Activated CD8-positive, alpha-beta memory T cell treated with anti-CD3 and anti-CD28 coated beads for 4 hours (primary cell): ENCODE data around the gene NOL4L.

Experiments
- DNase-seq, 2 donors: peaks; one replicate each; pipeline ENCODE4 v3.0.0-alpha.2; 2020; ENCODE audit warnings: low read depth in 2 of 2

Gene NOL4L

DNA sequence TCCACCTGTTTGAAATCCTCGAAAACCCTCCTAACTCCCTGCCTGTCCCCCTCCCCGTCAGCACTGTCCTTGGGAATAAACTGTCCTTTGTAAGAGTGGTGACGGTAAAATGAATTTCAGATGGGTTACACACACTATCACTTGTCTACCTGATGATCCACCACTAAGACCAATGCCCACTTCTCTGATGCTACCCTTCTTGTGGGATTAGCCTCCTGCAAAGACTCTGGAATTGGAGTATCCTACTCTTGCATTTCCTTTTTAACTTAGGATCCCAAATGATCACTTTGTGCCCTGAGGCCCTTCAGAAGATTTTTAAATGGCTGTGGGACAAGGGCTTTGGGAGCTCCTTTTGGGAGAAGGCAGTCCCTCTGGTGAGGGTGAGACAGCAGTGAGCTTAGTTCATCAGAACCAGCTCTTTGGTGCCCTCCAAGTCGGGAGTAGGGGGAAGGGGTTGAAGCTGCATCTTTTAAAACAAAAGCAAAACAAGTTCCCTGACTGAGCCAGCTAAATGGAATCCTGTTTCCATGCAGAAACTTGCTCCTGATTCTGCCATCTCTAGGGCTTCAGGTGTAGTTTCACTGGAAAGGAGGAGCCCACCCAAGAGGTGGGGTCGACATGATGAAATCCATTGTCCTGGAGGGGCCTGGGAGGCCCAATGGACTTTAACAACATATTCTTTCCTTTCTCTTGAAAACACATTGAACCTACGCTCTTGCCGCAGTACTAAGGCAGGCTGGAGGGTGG, 140.5 kb downstream of the NOL4L start:
- no peak for DNase-seq

DNA sequence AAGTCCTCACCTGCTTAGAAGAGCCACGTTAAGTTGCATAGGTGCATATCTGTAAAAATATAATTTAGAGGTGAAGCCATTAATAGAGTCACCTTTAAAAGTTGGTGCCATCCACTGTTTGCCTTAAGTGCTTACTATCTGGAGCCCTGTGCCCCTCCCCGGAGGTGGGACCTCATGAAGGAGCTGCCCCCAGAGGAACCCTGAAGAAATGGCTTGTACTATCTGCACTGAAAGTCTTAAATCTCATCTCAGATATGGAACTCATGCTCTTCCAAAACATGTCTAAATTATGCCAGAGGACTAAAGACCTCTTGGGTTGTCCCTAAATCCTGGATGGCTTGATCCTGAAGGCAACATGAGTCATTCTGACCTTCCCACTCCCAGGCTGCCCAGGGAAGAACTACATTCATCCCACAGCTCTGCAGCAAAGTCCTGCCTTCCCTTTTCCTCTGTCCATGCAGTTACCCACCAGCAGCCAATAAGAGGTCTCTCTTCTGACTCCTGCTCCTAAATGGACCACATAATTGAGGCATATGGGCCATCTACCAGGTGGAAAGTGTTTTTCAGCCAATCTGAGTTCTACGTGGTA, 141.7 kb downstream of the NOL4L start:
- no peak for DNase-seq

DNA sequence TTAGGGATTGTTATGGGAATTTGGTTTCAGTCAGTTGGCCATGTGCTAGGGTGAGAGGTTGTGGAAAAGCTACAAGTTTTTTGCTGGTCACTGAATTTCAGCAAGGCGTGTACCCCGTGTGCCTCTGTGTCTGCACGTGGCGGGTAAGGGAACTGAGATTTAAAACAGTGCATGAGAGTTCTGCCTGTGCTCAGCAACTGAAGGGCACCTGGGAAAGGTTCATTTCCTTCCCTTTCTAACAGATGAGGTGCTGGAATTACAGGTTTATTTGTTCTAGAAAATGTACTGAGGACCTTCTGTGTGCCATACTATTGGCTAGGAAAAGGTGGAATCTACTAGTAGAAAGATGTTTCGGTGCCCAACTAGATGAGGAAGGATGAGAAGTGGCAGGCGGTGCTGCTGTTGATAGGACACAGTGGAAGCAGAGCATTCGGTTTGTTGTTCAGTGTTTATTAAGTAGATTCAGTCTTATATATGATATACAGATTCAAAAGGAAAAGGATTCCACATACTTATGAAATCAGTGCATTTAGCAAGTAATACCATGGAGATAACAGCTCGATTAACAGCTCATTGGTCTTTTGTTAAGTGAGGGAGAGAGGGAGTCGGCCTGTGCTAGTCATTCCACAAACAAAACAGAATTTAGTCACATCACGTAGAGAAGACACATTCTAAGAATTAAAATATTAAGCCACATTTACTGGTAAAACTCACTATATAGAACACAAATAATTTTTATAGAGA, 142.3 kb downstream of the NOL4L start:
- no peak for DNase-seq

DNA sequence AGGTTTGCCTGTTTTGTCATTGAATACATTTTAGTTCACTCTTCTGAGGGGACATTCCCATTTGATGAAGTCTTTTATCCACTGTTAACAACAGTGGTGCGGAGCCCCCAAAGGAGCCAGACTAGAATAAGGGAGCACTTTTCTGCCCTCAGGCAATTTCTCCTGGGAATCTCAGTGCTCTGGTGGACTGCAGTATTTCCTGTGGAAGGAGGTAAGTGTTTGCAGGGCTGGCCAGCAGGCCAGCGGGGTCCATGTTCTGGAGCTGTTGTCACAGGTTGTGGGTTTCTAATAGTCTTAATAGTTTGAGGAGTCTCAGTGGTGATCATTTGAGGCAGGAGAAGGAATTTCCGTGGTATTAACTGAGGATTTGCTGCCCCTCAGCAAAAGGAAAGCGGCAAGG, 143.5 kb downstream of the NOL4L start:
- DNase-seq: no peak

DNA sequence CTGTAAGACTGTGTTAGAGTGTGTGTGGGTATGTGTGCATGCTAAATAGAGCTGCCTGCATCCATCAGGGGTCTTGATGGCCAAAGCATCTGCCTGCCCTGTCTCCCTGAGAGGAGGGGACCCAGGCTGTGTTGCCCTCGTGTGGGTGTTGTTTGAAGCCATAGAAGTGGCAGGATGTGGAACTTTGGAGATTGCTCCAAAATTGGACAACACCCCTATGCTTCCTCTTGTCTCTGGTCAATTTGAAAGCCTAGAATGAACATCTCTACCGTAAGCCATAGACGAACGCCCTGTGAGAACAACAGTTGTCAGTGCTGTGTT, 144.4 kb downstream of the NOL4L start:
- DNase-seq: no peak

DNA sequence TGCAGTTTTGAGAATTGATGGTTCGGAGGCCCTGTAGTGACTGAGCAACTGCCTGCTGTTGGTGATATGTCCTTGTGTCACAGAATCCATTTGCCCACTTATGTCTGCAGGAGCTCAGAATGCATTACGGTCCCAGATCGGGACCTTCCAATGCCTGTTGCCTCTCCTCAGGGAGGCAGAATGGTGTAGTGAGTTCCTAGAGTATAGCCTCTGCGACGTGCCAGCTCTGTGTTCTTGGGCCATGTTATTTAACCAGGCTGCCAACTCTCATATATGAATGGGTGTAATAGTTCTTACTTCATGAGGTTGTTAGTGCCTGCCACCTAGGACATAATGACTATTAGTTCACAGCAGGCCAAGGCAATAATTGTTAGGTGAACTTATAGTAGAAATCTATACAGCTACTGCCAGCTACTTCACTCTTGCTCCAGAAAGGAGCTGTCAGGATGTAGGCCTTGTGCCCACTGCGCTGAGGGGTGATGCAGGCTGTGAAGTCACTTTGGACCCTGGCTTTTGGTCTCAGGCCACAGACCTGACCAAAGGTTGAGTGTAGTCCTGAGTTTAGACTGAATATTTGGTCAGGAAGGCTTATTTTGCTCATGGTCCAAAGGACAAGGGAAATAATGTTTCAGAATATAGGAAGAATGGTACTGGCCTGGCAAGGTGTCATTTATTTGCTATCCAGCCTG, 144.9 kb downstream of the NOL4L start:
- no peak for DNase-seq

DNA sequence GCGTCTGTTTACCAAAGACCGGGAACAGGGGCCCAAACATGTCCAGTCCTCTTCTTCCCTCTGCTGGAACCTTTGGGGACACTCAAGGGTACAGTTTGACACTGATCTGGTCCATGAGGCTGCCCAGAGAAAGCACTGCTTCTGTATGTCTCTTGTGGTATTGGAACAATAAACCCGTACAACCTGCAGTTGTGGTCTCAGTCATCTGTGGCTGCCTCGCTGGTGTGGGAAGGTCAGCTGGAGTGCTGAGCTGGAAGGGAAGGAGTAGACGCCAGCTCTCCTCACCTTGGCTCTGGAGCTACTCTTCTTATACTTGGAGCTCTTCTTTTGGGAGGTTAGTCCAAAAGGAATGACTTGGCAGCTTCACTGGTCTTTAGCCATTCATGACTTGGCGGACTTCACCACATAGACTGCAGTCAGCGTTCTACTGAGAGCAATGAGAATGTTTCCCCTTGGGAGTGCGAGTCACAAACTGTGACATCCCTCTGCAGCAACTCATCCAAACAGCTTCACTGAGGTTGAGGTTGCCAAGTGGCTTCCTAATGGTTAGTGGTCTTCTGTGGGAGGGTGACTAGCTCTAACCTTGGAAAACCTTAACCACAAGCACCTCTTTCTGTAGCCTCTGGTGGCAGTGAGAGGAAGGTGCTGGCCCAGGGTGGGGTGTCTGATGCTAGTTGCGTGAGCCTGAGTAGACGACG, 145.9 kb downstream of the NOL4L start:
- no peak for DNase-seq

DNA sequence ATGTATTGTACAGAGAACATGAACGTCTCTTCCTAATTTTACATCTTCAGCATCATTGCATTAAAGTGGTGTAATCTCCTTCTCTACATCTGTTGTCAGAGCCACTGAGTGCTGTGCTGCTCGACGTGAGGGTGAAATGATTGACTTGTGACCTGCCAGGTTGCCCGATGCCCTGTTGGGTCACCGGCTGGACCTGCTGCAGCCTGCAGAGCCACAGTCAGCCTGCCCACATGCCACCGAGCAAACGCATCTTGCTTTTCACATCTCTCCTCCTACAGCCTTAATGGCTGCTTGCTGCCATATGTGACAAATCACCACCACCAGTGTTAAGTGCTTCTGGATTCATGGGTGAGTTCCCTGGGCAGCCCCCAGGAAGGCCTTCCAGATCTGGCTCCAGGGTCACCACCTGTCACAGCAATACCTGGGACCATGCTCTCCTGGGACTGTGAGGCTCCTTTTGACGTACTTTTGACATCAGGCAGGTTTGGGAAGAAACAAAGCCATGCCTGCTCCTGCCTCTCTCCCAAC, 146.7 kb downstream of the NOL4L start:
- DNase-seq: no peak

DNA sequence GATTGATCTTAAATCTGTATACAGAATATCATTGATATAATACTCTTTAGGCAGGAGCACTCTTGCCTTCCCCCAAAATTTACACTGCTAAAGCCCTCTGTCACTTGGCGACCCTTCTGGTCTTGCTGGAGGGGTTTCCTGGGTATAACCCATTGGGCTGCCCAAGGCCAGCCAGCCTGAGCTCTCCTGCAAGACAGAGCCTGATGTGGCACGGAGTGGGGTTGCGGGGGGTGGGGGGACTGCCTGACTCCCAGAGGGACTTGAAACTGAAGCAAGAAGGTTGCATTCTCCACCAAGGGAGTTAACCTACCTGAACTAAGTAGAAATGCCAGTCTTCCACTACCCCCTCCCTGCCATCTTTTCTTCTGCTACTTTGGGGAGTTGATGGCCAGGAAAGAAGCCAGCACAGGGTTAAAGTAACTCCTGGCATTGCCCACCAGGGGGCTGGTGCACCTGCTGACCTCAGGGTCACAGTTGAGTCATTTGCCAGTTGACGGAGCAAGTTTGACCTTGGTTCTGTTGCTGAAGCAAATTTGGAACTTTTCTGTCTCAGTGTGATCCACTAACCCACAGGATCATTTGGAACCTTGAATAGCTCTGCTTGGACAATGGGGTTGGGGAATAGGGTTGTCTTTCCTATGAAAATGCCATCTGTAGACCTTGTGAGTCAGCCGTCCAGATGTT, 147.6 kb downstream of the NOL4L start:
- DNase-seq: no peak

DNA sequence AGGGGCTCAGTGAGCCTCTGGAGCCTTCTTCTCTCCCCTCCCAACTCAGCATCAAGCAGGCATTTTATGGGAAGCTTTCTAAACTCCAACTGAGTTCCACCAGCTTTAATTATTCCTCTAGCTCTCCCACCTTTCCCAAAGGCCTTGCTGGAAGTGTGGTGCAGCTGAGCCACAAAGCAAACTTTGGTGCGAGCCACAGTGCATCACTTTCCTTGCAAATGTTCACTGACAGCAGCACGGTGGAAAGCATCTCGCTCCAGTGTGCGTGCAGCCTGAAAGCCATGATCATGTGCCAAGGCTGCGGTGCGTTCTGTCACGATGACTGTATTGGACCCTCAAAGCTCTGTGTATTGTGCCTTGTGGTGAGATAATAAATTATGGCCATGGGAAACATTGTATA, 148.2 kb downstream of the NOL4L start:
- no peak for DNase-seq

DNA sequence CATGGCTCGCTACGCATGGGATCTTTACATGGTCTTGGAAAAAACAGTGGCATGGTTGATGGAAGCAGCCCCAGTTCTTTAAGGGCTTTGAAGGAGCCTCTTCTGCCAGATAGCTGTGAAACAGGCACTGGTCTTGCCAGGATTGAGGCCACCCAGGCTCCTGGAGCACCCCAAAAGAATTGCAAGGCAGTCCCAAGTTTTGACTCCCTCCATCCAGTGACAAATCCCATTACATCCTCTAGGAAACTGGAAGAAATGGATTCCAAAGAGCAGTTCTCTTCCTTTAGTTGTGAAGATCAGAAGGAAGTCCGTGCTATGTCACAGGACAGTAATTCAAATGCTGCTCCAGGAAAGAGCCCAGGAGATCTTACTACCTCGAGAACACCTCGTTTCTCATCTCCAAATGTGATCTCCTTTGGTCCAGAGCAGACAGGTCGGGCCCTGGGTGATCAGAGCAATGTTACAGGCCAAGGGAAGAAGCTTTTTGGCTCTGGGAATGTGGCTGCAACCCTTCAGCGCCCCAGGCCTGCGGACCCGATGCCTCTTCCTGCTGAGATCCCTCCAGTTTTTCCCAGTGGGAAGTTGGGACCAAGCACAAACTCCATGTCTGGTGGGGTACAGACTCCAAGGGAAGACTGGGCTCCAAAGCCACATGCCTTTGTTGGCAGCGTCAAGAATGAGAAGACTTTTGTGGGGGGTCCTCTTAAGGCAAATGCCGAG, 148.8 kb downstream of the NOL4L start:
- no peak for DNase-seq

DNA sequence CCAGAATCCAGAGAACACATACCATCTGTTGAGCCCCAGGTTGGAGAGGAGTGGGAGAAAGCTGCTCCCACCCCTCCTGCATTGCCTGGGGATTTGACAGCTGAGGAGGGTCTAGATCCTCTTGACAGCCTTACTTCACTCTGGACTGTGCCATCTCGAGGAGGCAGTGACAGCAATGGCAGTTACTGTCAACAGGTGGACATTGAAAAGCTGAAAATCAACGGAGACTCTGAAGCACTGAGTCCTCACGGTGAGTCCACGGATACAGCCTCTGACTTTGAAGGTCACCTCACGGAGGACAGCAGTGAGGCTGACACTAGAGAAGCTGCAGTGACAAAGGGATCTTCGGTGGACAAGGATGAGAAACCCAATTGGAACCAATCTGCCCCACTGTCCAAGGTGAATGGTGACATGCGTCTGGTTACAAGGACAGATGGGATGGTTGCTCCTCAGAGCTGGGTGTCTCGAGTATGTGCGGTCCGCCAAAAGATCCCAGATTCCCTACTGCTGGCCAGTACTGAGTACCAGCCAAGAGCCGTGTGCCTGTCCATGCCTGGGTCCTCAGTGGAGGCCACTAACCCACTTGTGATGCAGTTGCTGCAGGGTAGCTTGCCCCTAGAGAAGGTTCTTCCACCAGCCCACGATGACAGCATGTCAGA, 149.6 kb downstream of the NOL4L start:
- DNase-seq: no peak

DNA sequence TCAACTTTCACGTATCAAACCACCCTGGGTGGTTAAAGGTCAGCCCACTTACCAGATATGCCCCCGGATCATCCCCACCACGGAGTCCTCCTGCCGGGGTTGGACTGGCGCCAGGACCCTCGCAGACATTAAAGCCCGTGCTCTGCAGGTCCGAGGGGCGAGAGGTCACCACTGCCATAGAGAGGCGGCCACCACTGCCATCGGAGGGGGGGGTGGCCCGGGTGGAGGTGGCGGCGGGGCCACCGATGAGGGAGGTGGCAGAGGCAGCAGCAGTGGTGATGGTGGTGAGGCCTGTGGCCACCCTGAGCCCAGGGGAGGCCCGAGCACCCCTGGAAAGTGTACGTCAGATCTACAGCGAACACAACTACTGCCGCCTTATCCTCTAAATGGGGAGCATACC, 150.7 kb downstream of the NOL4L start:
- no peak for DNase-seq

DNA sequence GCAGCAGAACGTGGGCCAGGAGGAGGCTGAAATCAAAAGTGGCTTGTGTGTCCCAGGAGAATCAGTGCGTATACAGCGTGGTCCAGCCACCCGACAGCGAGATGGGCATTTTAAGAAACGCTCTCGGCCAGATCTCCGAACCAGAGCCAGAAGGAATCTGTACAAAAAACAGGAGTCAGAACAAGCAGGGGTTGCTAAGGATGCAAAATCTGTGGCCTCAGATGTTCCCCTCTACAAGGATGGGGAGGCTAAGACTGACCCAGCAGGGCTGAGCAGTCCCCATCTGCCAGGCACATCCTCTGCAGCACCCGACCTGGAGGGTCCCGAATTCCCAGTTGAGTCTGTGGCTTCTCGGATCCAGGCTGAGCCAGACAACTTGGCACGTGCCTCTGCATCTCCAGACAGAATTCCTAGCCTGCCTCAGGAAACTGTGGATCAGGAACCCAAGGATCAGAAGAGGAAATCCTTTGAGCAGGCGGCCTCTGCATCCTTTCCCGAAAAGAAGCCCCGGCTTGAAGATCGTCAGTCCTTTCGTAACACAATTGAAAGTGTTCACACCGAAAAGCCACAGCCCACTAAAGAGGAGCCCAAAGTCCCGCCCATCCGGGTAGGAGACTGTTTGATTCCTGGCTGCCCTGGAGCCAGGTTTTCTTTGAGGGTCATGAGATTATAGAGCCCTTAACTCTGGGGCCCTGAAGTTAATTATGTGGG, 151.7 kb downstream of the NOL4L start:
- no peak for DNase-seq

DNA sequence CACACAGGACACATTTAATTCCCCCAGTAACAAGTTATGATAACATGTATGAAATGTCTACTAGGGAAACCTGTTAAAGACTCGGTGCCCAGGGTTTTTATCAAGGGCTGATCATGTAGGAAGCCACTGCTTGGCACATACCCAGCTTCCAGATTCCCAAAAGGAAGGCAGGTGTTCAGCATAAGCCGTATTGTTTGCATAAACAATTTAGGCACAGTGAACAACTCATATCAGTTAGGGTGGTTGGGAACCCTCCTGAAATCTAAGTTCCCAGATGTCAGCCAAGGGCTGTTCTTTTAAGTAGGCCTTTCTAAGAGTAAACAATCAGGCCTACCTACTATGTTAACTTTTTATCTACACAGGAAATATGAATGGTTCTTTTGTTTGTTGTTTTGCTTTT, 152.9 kb downstream of the NOL4L start:
- DNase-seq: no peak

DNA sequence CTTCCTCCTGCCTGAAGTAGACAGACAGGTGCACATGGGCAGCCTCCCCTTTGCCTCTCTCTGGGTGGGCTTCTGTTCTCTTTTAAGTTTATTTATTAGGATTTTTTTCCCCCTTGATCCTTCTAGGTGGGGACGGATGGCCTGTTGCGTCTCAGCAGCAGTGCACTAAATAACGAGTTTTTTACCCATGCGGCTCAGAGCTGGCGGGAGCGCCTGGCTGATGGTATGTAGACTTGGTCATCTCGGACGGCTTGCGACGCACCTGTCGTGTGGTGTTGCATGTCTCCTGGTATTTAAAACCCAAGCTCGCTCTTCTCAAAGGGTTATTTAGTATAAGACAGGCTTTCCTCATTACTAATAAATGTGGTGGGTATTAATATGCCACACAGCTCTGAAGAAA, 153.7 kb downstream of the NOL4L start:
- no peak for DNase-seq

DNA sequence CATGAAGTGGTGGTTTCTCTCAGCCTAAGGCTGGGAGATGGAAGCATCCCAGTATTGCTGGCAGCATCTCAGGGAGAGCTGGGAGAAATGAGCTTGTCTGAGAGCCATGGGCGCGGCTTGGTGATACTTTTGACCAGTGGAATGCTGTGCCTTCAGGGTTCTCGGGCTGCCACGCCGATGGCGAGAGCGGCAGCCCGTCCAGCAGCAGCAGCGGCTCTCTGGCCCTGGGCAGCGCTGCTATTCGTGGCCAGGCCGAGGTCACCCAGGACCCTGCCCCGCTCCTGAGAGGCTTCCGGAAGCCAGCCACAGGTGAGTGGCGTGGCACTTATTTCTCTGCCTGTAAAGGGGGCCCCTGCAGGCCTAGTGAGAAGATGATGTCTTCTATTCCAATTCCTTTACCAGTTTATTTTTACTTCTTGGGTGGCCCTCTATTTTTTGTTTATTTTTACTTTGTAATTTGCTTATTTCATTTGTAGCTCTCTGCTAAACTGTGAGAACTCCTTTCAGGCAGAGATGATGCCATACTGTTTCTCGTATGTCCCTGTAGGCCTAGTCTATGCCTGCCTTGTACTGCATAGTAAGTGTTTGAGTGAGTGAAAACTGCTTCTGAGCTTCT, 155.3 kb downstream of the NOL4L start:
- no peak for DNase-seq

DNA sequence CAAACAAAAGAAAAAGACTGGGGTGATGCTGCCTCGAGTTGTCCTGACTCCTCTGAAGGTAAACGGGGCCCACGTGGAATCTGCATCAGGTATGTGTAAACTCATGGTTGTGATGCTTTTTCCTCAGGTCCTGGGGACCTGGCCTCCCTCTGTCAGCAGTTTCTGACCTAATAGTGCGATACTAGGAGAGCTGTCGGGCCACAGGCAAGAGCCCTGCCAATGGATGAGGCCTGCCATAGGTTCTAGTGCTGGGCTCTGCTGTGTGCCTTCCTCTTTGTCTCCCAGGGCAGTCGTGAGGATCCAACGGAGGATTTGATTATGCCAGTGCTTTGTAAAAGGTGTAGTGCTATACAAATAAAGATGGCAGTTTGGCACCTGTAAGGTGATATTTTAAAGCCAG, 155.8 kb downstream of the NOL4L start:
- DNase-seq: no peak

DNA sequence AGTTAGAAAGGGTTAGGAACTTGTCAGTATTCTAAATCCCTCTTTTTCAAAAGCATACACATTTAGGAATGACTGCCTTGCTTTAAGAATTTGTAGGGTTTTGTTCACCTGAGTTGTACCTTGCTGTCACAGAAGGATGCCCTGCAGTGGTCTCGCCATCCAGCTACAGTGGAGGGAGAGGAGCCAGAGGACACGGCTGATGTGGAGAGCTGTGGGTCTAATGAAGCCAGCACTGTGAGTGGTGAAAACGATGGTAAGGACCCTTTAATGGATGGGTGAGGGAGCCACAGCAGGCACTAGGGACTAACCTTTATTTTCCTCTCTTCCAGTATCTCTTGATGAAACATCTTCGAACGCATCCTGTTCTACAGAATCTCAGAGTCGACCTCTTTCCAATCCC, 157.1 kb downstream of the NOL4L start:
- DNase-seq: no peak
